DOHH2 (cell line): Measurements from ENCODE around the gene ZNF322.
"Not testable (repeated sequence)": the region's sequence is repeated elsewhere in the genome, so short reads cannot be mapped to it uniquely, and the experiment has no call there.

Experiments
- EZH2phosphoT487 ChIP-seq: fragments of 200-600 bp; sonication (generic); IDR thresholded peaks from 2 replicates; pipeline ENCODE4 v1.6.1; 2017; ENCODE audit warnings: borderline replicate concordance, mild to moderate bottlenecking, antibody characterized with exemption, low read length, moderate library complexity, mixed read lengths
- TF ChIP-seq, protein P1 (sequence below): fragments of 200-600 bp; sonication (generic); IDR thresholded peaks from one replicate; pipeline ENCODE4 v1.5.1; 2014; ENCODE audit warnings: antibody characterized with exemption, mild to moderate bottlenecking, low read depth, low read length; ENCODE audit not compliant: poor library complexity, severe bottlenecking

- TF ChIP-seq, protein P1, sequence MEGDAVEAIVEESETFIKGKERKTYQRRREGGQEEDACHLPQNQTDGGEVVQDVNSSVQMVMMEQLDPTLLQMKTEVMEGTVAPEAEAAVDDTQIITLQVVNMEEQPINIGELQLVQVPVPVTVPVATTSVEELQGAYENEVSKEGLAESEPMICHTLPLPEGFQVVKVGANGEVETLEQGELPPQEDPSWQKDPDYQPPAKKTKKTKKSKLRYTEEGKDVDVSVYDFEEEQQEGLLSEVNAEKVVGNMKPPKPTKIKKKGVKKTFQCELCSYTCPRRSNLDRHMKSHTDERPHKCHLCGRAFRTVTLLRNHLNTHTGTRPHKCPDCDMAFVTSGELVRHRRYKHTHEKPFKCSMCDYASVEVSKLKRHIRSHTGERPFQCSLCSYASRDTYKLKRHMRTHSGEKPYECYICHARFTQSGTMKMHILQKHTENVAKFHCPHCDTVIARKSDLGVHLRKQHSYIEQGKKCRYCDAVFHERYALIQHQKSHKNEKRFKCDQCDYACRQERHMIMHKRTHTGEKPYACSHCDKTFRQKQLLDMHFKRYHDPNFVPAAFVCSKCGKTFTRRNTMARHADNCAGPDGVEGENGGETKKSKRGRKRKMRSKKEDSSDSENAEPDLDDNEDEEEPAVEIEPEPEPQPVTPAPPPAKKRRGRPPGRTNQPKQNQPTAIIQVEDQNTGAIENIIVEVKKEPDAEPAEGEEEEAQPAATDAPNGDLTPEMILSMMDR, result not testable (repeated sequence)
- not testable (repeated sequence) for TF ChIP-seq EZH2phosphoT487
These were observed 45.8 kb upstream of the ZNF322 start for GRCh38 chr6:26705352-26705751.
